PFSK-1 (cell line): ENCODE data around the gene GALNT1.

Source experiments
- POLR2AphosphoS5 ChIP-seq: IDR thresholded peaks from 2 replicates; pipeline ENCODE4 v1.6.1; 2012; ENCODE audit warnings: low read depth, mild to moderate bottlenecking, control low read depth, low read length, moderate library complexity
- REST ChIP-seq, 2 experiments: IDR thresholded peaks; 2 replicates each; pipeline versions ENCODE4 v1.6.1 to v1.8.0; 2011 to 2012; ENCODE audit warnings: low read depth in 2 of 2, low read length in 2 of 2, control low read depth in 1 of 2, inconsistent platforms in 1 of 2, mild to moderate bottlenecking in 1 of 2, moderate library complexity in 1 of 2; ENCODE audit not compliant: insufficient read depth in 1 of 2
- TAF1 ChIP-seq: IDR thresholded peaks from 2 replicates; pipeline ENCODE4 v1.6.1; 2012; ENCODE audit warnings: low read length, control low read depth, borderline replicate concordance; ENCODE audit not compliant: insufficient read depth

DNA sequence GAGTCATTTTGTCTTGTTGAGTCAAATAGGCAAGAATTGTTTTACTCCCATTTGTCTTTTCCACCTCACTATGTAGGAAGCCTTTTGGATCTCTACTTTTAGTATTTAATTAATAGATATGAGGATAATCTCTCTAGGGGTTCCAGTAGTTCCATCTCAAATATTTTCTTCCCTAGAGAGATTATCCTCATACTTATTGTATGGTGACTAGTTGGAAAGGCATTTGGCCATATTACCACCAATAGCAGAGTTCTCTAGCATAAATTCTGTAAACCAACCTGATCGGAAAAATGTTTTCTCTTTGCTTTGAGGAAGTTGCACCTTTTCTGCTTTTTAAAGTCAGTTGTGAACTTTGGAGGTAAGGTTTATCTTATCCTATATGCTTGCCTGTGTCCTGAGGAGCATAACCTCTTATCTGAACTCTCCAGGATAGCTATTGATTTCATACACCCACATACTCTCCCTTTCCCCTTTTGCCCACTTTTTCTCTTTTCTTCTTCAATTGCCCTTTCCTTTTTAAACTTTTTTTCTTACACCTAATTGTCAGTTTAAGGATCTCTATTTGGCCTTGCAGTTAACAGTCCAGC, 100.8 kb downstream of the GALNT1 start:
- TF ChIP-seq POLR2AphosphoS5: no peak
- TF ChIP-seq REST (IDR thresholded peaks at IDR 0.05; ENCODE audit: insufficient read depth in 1 of 2, low read depth in 2 of 2, low read length in 2 of 2): no peak
- no peak for TF ChIP-seq TAF1
